Fibroblast of the aortic adventitia (primary cell): ENCODE data around the gene EVI2A. TPM values are rescaled to one million over a fixed set of nuclear protein-coding genes. Genes with fewer than 3 reads are reported as not detected.
A peak's percentile ranks its signal among the peaks of the same experiment; 100 is the strongest.

Experiments
- DNase-seq: peaks from one replicate; pipeline ENCODE4 v3.0.0-alpha.2; 2010; ENCODE audit warnings: low read depth
- H3K4me3 ChIP-seq: 2 replicates; pipeline ENCODE4 v1.5.1; 2011; ENCODE audit warnings: low read depth, mild to moderate bottlenecking, control low read depth, low read length, moderate library complexity
- CTCF ChIP-seq: IDR thresholded peaks from 2 replicates; pipeline ENCODE4 v1.5.1; 2011; ENCODE audit warnings: mild to moderate bottlenecking, low read length, control low read depth, inconsistent platforms; ENCODE audit not compliant: insufficient read depth
- total RNA-seq: library from RNA; depleted of rRNA; stranded (reverse); fragments of >200 nt; gene quantifications from 2 replicates; pipeline ENCODE4 v1.2.3, GENCODE V29; 2012; ENCODE audit warnings: low replicate concordance

The EVI2A gene
- 9.9 and 11.0 TPM in 2 replicates for total RNA-seq

GRCh38 chr17:31321481-31321880 lies at the start of gene EVI2A:
Gene EVI2A, minus strand, starts transcription at chr17:31321622. Its CDS starts 2,609 bp downstream, at chr17:31319013.
- peak within 1 kb of the TSS; percentile 58 for H3K4me3 ChIP-seq
- no peak for TF ChIP-seq CTCF
- peak; percentile 87 for DNase-seq

- H3K4me3 ChIP-seq = no peak overlapping the region
- DNase-seq = peak; percentile 64
- TF ChIP-seq CTCF = no peak
These were observed 47.8 kb upstream of the EVI2A start for GRCh38 chr17:31369266-31369665.

GRCh38 chr17:31366088-31366487 lies 44.7 kb upstream of the EVI2A start:
- TF ChIP-seq CTCF = no peak
- H3K4me3 ChIP-seq = no peak overlapping the region
- no peak for DNase-seq

GRCh38 chr17:31364012-31364411 lies 42.6 kb upstream of the EVI2A start:
- no peak overlapping the region for H3K4me3 ChIP-seq
- DNase-seq = no peak
- no peak for TF ChIP-seq CTCF

GRCh38 chr17:31357839-31358394 lies 36.5 kb upstream of the EVI2A start:
- no peak for DNase-seq
- TF ChIP-seq CTCF = no peak
- H3K4me3 ChIP-seq = no peak overlapping the region

- no peak overlapping the region for H3K4me3 ChIP-seq
- DNase-seq = no peak
These were observed 35.7 kb upstream of the EVI2A start for GRCh38 chr17:31357091-31357490.

More at GRCh38 chr17:31357091-31357490, 35.7 kb upstream of the EVI2A start:
- no peak for TF ChIP-seq CTCF
